ENCODE measurements around the gene MYO9A.

Gene MYO9A

GRCh38 chr15:71776304-71776703 lies 341.6 kb downstream of the MYO9A start:
- TF ChIP-seq CTCF (IDR thresholded peaks at IDR 0.05; ENCODE audit: low read length, missing control alignments), result no peak
- H3K4me3 ChIP-seq (replicated peaks; ENCODE audit: low read depth, low read length), result no peak overlapping the region
- no peak for DNase-seq (ENCODE audit: low read depth)

- no peak for TF ChIP-seq CTCF (IDR thresholded peaks at IDR 0.05; ENCODE audit: low read length, missing control alignments)
- H3K4me3 ChIP-seq (replicated peaks; ENCODE audit: low read depth, low read length), result no peak overlapping the region
- no peak for DNase-seq (ENCODE audit: low read depth)
These were observed 342.1 kb downstream of the MYO9A start for GRCh38 chr15:71775856-71776255.

DNA sequence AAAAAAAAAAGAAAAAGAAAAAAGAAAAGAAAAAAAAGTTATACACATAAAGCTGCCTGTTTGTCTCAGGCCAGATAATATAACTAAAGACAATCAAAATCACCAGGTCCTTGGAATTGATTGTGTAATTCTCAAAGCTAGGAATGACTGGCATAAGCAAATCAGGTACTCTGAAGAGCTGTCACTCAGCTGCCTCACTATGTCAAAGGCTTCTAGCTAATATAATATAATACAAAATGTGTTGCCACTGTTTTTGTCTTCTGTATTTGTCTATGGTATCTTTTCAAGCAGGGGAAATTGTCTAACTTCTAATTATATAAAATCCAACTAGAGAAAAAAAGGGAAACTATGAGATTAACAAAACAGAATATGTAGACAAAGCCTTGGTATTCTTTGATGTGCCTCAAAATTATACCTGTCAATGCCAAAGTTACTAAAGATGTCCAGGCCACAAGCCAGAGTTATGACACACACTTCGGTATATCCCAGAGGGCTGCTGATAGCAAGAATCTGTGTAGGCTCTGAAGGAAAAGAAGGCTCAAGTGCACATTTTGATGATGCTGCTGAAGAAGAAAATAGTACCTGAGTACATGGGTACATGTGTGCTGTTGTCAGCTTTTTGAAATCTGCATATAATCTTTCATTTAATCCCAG lies 344.6 kb downstream of the MYO9A start:
- TF ChIP-seq CTCF (IDR thresholded peaks at IDR 0.05; ENCODE audit: low read length, missing control alignments), result no peak
- DNase-seq (ENCODE audit: low read depth), result no peak
- no peak overlapping the region for H3K4me3 ChIP-seq (replicated peaks; ENCODE audit: low read depth, low read length)

Data from fibroblast of pulmonary artery (primary cell).